Activated CD4-positive, alpha-beta T cell treated with anti-CD3 and anti-CD28 coated beads for 48 hours (primary cell): ENCODE results near the gene RXRA.

Experiments
- DNase-seq: peaks from one replicate; pipeline ENCODE4 v3.0.0-alpha.2; 2020

Gene RXRA

DNA sequence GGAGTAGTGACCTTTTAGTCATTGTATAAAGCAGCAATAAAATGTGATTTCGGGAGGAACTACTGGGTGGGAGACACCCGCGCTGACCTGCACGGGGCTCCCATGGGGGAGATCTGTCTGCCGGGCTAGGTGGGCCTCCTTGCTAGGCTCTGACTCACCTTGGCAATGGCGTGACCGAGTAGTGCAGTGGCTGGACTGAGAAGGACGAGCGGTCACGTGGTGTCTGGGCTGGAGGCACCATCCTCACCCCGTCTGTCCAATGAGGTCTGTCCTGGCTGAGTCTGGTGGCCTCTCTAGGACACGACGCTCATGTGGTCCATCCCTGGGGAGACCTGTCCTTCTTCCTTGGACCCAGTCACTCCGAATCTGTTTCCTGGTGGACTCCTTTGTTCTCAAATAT lies 151.7 kb downstream of the RXRA start:
- no peak for DNase-seq

GRCh38 chr9:134481762-134482161 lies 155.5 kb downstream of the RXRA start:
- no peak for DNase-seq

DNA sequence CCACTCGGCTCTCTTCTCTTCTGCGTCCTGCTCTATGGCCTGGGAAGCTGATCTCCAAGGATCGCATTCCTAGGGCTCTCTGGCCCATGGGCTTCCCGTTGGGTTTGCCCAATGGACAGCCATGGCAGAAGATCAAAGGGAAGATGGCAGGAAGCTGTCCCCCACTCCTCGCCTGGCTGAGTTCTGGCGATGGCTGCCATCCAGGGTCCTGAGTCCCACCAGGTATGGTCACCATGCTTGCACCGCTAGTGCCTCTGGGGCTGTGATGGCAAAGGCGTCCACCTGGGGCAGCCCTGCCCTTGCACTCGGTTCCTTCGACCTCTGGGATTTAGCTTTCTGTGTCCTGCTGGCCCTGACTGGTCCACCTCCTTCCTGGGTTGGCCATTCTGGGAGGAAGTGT lies 156.0 kb downstream of the RXRA start:
- no peak for DNase-seq

DNA sequence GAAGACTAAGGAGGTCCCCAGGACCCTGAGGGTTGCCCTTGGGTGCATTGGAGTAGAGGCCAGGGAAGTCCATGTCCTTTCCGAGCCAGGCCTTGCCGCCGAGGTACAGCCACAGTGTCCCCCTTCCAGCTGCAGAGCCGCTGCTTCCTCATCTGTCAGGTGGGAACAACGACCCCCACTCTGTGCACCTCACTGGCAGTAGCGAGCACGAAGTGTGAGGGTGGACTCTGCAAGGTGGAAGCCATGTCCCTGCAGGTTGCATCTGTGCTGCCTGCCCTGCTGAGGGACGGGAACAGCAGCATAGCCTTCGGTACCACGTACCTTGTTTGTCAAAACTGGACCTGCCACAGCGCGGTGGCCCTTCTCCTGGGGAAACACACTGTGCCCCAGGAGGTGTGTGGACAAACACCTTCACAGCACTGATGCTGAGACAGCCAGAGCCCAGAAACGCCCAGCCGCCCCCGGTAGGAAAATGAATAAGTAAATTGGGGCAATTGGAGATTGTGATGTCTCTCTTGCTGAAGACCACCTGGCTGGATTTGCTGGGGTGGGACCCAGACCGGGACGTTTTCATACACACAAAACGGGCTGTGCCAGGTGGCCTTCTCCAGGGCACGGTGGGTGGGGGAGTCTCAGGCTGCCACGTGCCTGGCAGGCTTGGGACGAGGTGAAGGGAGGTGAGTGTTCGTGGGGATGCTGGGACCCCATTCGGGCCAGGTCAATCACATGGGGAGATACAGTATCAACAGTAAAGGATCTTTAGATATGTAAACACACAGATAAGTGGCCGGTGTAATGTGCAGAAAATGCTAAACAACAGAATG lies 157.3 kb downstream of the RXRA start:
- DNase-seq: no peak

DNA sequence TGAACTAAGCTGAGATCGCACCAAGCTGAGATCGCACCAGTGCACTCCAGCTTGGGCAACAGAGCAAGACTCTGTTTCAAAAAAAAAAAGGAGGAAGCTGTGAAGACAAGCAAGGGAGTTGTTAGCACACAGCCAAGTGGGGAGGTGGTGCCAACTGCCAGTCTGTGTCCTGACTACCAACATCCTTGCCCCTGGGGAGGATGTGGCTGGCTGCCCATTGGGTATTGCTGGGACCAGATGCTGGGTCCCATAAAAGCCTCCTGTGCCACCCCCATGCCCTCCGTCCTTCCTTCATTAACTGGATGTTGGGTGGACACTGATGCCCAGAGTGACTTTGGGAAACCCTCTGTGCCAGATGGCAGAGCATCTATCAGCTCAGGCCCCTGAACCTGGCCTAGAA lies 158.2 kb downstream of the RXRA start:
- no peak for DNase-seq

DNA sequence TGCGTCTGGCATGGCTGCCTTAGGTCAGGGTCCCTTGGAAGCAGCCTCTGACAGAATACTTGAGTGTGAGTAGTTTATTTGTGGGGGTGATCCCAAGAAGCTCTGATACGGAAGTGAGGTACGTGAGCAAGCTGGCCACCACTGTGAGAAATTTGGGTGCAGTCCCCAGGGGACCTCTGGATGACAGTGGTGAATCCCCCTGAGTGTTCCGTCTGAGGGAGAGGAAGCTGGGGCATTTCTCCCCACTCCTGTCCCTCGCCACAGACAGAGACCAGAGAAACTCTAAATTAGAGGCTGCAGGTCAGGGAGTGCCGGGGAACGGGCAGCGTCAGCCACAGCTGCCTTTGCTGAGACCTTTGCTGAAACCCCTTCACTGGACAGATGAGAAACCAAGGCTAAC lies 159.4 kb downstream of the RXRA start:
- no peak for DNase-seq

- no peak for DNase-seq
Observed at GRCh38 chr9:134486143-134486591, 159.9 kb downstream of the RXRA start.

- no peak for DNase-seq
Observed at GRCh38 chr9:134486596-134486995, 160.3 kb downstream of the RXRA start.
